Activated T-helper 2 cell treated with anti-CD3 and anti-CD28 coated beads, Interferon-gamma antibody, Interleukin-2, Interleukin-4, amounts not matched to agents 10 μg/mL and 5 μg/mL and 100 μg/mL, durations not matched to agents 14 hours and 24 hours and 36 hours (primary cell): Measurements from ENCODE around the gene ATRNL1. TPM values are rescaled to one million over a fixed set of nuclear protein-coding genes. Genes with fewer than 3 reads are reported as not detected.
"Not testable (repeated sequence)": the region's sequence is repeated elsewhere in the genome, so short reads cannot be mapped to it uniquely, and the experiment has no call there.

Experiments used
- DNase-seq: peaks from one replicate; pipeline ENCODE4 v3.0.0; 2021; ENCODE audit warnings: low spot score
- H3K27ac Mint-ChIP-seq: one replicate; pipeline ENCODE4 v1.8.0; 2021; ENCODE audit warnings: mixed read lengths
- H3K27me3 Mint-ChIP-seq: one replicate; pipeline ENCODE4 v1.8.0; 2021; ENCODE audit warnings: low read depth, mixed read lengths
- H3K36me3 Mint-ChIP-seq: one replicate; pipeline ENCODE4 v1.8.0; 2021; ENCODE audit warnings: low read depth, mixed read lengths
- H3K4me1 Mint-ChIP-seq: one replicate; pipeline ENCODE4 v1.8.0; 2021; ENCODE audit warnings: low read depth, mixed read lengths
- H3K4me3 Mint-ChIP-seq: one replicate; pipeline ENCODE4 v1.8.0; 2021; ENCODE audit warnings: low read depth, mild to moderate bottlenecking, moderate library complexity, mixed read lengths
- H3K9me3 Mint-ChIP-seq: one replicate; pipeline ENCODE4 v1.8.0; 2021; ENCODE audit warnings: mixed read lengths
- intact Hi-C: fragments of 100-400 bp; cut with micrococcal nuclease; formaldehyde crosslinking; loops from one replicate; pipeline ENCODE4 v1.15.1; 2023
- total RNA-seq: library from RNA; stranded (reverse); gene quantifications from 2 replicates; pipeline ENCODE4 v1.2.3, GENCODE V29; 2022

ATRNL1 gene
- total RNA-seq, 1 donor from 2014 or later: 0.50 TPM

DNA sequence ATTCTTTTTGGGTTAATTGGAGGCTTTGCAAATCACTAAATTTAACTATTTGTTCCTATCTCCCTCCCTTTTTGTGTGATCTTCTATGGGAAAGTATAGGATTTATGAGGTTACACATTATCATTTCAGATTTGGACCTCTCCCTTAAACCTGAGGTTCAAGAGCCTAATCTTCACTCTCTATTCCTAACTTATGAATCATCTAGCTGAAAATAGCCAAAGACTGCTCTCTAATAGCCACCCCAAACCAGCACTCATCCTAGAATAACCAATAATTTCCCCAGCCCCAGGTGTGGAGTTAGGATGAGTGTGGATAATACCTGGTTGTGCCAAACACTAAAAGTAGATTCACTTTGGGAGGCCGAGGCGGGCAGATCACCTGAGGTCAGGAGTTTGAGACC lies 680.7 kb downstream of the ATRNL1 start:
- DNase-seq: no peak
- Mint-ChIP-seq H3K27ac (no peak overlapping the region), H3K9me3 (no peaks in the 10 kb centered on the region), H3K27me3 (no peaks in the 10 kb centered on the region), H3K4me3 (no peak overlapping the region), H3K36me3 (no peaks in the 10 kb centered on the region), H3K4me1 (no peaks in the 10 kb centered on the region)
- intact Hi-C loops: no loop called here

DNA sequence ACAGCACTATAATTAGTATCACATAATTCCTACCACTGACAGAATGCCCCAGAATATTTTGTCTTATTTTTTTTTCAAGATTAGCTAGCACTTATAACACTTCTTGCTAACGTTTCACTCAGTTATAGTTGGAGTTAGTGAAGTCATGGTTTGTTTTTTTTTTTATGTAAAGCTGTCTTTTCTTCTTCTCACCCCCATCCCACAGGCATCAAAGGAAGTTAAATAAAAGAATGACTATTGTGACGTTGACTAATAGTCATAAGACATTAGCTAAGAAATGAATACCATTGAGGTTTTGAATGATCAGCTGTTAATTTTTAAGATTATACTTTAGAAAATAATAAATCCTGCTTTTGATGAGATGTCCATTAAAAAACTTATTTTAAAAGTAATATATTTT lies 681.6 kb downstream of the ATRNL1 start:
- H3K36me3 Mint-ChIP-seq: no peaks in the 10 kb centered on the region
- H3K27me3 Mint-ChIP-seq: no peaks in the 10 kb centered on the region
- H3K4me3 Mint-ChIP-seq: no peak overlapping the region
- no peaks in the 10 kb centered on the region for H3K9me3 Mint-ChIP-seq
- H3K27ac Mint-ChIP-seq: no peak overlapping the region
- intact Hi-C loops: no loop called here
- no peaks in the 10 kb centered on the region for H3K4me1 Mint-ChIP-seq
- no peak for DNase-seq

DNA sequence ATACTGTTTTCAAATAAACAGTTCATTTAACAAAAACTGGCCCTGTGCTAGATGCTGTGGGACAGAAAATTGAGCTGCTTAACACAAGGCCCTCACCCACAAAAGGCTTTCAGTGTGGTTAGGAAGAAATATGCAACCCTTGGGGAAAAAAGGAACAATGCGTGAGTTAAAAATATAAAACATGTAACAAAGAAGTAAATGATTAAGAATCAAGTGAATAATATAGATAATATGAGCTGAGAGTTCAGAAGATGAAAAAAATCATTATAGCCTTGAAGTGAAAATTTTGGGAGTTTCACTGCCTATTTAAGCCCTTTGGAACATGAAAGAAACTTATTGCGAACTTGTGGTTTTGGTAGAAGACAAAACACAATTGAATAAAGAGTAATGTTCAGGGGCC lies 684.5 kb downstream of the ATRNL1 start:
- no peaks in the 10 kb centered on the region for H3K4me1 Mint-ChIP-seq
- H3K27me3 Mint-ChIP-seq: no peaks in the 10 kb centered on the region
- DNase-seq: no peak
- no peaks in the 10 kb centered on the region for H3K9me3 Mint-ChIP-seq
- no peak overlapping the region for H3K4me3 Mint-ChIP-seq
- no peak overlapping the region for H3K27ac Mint-ChIP-seq
- intact Hi-C loops: no loop called here
- H3K36me3 Mint-ChIP-seq: no peaks in the 10 kb centered on the region

DNA sequence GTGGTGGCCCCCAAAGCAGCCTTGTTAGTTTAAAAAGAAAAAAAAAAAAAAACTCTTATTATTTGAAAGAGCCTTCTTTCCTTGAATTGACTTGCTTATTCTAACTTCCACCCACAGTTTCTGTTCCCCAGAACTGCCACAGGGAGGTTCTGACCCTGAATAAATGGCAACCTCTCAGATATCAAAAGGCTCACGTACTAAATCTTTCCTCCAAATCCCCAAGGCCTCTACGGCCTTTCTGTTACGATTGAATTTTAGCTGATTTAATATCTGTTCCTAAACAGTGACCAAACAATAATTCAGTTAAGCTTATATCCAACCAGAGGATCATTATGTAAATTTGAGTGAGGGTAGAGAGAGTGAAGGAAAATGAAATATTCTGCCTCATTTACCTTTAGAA lies 697.1 kb downstream of the ATRNL1 start:
- Mint-ChIP-seq H3K4me3 (no peak overlapping the region), H3K9me3 (no peaks in the 10 kb centered on the region), H3K4me1 (no peaks in the 10 kb centered on the region), H3K36me3 (no peaks in the 10 kb centered on the region), H3K27me3 (no peaks in the 10 kb centered on the region), H3K27ac (no peak overlapping the region)
- intact Hi-C loops: loop anchor here (10.0 kb wide), 1 partner anchor 595 kb away; no protein-coding TSS in a partner anchor
- no peak for DNase-seq

DNA sequence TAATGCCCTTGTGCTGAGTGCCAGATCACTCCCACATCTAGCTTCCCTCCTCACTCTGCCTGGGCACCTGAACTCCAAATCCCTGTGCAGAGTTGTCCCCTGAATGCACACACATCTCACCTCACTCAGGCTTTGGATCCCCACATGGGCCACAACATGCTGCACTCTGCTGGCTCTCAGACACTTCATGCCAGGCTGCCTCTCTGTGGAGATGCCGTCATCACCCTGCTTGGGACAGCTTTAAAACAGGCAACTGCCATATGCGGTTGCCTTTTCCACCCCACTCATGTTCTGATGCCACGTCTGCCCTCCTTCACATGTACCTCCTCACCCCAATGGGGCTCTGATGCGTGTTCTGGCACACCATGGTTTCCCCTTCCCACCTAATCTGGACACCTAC lies 702.8 kb downstream of the ATRNL1 start:
- Mint-ChIP-seq H3K27me3 (no peaks in the 10 kb centered on the region), H3K27ac (no peak overlapping the region), H3K4me1 (no peaks in the 10 kb centered on the region), H3K9me3 (no peaks in the 10 kb centered on the region), H3K36me3 (no peaks in the 10 kb centered on the region), H3K4me3 (no peak overlapping the region)
- intact Hi-C loops: loop anchor here (10.0 kb wide), 1 partner anchor 589 kb away; no protein-coding TSS in a partner anchor
- no peak for DNase-seq

DNA sequence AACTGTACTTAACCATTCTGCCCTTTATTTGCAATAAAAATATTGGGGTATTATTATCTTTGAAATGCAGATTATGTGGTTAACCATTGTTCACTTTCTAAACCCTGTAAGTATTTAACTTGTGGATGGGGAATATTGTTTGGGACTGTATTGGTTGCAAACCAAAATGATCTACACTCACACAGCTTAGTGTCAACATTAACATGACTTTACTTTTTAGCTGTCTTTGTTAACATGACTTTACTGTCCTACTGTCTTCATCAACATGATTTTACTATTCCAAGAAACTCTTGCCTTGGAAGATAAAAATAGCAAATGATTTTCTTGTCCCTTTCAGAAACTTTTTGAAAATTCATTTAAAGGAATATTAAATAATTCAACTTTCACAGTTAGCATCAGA lies 708.3 kb downstream of the ATRNL1 start:
- H3K9me3 Mint-ChIP-seq: no peaks in the 10 kb centered on the region
- H3K4me1 Mint-ChIP-seq: no peaks in the 10 kb centered on the region
- H3K27ac Mint-ChIP-seq: no peak overlapping the region
- H3K4me3 Mint-ChIP-seq: no peak overlapping the region
- intact Hi-C loops: no loop called here
- no peaks in the 10 kb centered on the region for H3K36me3 Mint-ChIP-seq
- no peak for DNase-seq
- H3K27me3 Mint-ChIP-seq: no peaks in the 10 kb centered on the region

DNA sequence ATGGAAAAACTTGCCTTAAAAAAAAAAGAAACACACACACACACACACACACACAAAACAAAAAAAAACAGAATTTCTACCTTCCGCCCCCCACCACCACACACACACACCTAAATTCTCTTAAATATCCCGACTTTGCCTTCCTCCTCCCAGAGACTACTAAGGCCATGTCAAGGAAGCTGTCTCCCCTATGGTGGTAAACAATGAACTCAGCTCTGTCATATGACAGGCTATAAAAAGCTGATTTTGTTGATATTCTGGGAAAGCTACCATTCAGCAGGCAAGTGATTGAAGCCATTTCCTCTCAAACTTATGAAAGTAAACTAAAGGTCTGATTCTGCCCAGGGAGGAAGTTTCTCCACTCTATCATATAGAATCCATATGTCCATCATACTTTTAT lies 708.8 kb downstream of the ATRNL1 start:
- H3K9me3 Mint-ChIP-seq: no peaks in the 10 kb centered on the region
- no peak overlapping the region for H3K4me3 Mint-ChIP-seq
- no peaks in the 10 kb centered on the region for H3K36me3 Mint-ChIP-seq
- intact Hi-C loops: no loop called here
- no peak overlapping the region for H3K27ac Mint-ChIP-seq
- no peaks in the 10 kb centered on the region for H3K4me1 Mint-ChIP-seq
- DNase-seq: no peak
- no peaks in the 10 kb centered on the region for H3K27me3 Mint-ChIP-seq

DNA sequence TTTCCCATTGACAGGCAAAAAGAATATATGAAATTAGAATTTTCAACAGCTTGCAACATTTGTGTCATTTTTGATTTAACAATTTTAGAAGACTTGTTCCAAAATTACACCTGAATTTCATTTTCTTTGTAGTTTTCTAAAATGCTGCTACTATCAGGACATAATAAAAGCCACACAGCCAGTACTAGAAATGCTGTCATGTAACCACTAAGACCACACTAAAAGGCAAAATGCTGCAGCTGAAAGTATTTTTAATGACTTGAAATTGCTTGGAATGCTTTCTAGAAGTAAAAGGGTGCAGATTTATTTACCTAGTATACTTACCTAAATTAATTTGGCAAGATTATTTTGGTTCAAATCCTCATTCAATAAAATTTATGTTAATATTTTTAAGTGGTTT lies 709.7 kb downstream of the ATRNL1 start:
- intact Hi-C loops: no loop called here
- no peak for DNase-seq
- Mint-ChIP-seq H3K9me3 (no peaks in the 10 kb centered on the region), H3K4me3 (no peak overlapping the region), H3K27me3 (no peaks in the 10 kb centered on the region), H3K36me3 (no peaks in the 10 kb centered on the region), H3K4me1 (no peaks in the 10 kb centered on the region), H3K27ac (no peak overlapping the region)

DNA sequence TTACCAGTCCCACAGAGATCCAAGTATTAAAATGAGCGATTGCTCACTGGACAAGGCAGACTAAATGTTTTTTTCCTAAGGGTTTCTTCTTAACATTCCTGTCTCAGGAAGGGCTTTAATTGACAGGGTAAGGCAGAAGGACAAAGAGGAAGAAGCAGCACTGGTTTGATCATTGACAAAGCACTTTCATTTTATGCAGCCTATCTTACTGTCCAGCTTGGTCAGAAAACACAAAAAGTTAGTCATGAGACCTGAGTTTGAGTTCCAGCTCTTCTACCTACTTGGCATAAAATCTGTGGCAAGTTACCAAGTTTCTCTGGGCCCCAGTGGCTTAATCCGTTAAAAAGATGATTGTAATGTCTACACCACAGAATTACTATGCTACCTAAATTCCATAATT lies 721.4 kb downstream of the ATRNL1 start:
- DNase-seq: no peak
- no peaks in the 10 kb centered on the region for H3K9me3 Mint-ChIP-seq
- H3K4me3 Mint-ChIP-seq: no peak overlapping the region
- H3K27ac Mint-ChIP-seq: no peak overlapping the region
- intact Hi-C loops: no loop called here
- no peaks in the 10 kb centered on the region for H3K27me3 Mint-ChIP-seq
- no peaks in the 10 kb centered on the region for H3K4me1 Mint-ChIP-seq
- no peaks in the 10 kb centered on the region for H3K36me3 Mint-ChIP-seq

DNA sequence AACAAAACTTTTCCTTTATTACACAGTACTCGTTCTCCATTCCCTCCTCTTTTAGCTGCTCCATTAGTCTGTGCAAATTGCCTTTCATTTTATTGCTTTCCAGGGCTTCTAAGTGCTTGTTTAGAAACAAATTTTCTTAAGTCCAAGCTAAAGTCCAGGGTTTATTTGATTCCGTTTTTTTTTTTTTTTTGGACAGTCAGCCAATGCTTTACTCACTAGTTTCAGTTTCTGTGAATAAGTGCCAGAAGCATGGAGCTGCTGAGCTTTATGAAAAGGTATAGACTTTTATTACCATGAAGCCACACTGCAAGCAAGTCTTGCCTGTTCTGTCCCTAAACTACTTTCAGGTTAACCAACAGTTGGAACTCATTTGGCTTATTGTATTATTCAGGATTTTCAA lies 724.8 kb downstream of the ATRNL1 start:
- H3K4me1 Mint-ChIP-seq: no peaks in the 10 kb centered on the region
- H3K36me3 Mint-ChIP-seq: no peaks in the 10 kb centered on the region
- DNase-seq: no peak
- intact Hi-C loops: no loop called here
- peaks cover 4% of the 10 kb centered on the region for H3K9me3 Mint-ChIP-seq
- no peaks in the 10 kb centered on the region for H3K27me3 Mint-ChIP-seq
- H3K4me3 Mint-ChIP-seq: no peak overlapping the region
- H3K27ac Mint-ChIP-seq: no peak overlapping the region

DNA sequence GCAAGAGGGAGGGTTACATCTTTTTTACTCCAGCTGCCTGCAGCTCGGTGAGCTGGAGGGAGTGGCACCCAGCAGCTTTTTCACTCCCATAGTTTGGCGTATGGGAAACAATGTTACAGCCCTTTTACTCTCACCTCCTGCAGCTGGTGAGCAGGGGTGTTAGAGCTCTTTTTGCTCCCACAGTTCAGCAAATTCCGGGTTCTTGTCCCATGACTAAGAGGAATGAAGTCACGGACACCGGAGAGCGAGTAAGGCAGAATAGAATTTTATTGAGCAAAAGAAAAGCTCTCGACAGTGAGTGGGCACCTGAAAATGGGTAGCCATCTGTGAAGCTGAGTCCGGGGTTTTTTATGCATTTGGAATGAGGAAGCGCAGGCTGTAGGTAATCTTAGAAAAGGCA lies 733.2 kb downstream of the ATRNL1 start:
- peaks cover 6% of the 10 kb centered on the region for H3K9me3 Mint-ChIP-seq
- H3K4me1 Mint-ChIP-seq: no peaks in the 10 kb centered on the region
- H3K27me3 Mint-ChIP-seq: no peaks in the 10 kb centered on the region
- intact Hi-C loops: no loop called here
- no peaks in the 10 kb centered on the region for H3K36me3 Mint-ChIP-seq
- DNase-seq: no peak
- H3K27ac Mint-ChIP-seq: no peak overlapping the region
- no peak overlapping the region for H3K4me3 Mint-ChIP-seq

DNA sequence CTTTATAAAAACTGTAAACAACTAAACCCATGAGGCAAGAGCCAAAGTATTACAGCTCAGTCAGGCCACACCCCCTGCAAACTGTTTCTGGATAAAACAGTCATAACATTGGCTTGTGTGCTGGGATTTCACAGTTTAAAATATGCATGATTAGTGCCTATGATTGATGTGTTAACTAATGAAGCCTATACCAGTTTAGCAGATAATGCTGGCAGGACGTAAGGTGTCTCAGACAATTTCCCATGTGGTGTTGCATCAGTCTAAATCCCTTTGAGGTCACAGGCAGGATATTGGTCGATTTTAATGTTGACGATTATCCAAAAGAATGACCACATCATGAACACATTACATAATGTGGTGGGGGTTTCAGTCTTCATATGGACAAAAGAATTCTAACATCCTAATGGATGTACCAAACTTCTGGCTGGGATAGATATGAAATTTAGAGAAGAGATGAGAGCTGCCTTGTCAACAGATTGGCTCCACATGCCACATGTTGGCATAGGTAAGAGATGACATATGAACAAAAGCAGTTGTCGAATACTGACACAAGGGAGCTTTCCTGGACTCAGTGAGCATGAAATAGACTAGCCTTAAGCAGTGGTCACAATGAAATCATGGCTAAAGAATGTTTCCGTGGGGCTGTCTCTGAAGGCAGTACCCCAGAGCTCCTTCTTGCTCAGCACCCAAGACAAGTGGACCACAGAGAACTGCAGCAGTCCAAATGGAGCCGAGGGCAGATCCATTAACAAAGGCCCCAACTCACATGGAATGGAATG lies 734.3 kb downstream of the ATRNL1 start:
- H3K27ac Mint-ChIP-seq: no peak overlapping the region
- no peak for DNase-seq
- H3K36me3 Mint-ChIP-seq: no peaks in the 10 kb centered on the region
- no peak overlapping the region for H3K4me3 Mint-ChIP-seq
- intact Hi-C loops: no loop called here
- H3K27me3 Mint-ChIP-seq: no peaks in the 10 kb centered on the region
- no peaks in the 10 kb centered on the region for H3K4me1 Mint-ChIP-seq
- H3K9me3 Mint-ChIP-seq: peaks cover 6% of the 10 kb centered on the region

DNA sequence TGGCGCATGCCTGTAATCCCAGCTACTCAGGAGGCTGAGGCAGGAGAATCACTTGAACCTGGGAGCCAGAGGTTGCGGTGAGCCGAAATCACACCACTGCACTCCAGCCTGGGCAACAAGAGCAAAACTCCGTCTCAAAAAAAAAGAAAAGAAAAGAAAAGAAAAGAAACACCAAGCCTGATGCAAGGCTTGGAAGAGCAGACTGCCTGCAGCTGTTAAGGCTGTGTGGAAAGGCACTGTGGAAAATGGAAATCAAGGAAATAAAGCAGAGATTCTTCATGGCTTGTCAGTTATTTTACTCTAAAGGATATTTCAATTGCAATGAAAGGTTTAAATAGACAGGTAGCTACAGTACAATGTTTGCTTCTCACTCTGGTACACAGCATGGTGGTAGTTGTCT lies 735.0 kb downstream of the ATRNL1 start:
- H3K36me3 Mint-ChIP-seq, H3K9me3 Mint-ChIP-seq, H3K27me3 Mint-ChIP-seq, H3K27ac Mint-ChIP-seq, intact Hi-C loops, H3K4me3 Mint-ChIP-seq, DNase-seq, H3K4me1 Mint-ChIP-seq: not testable (repeated sequence)
